D721Med (cell line): ENCODE results near the gene ANKRA2.

ENCODE experiments used
- DNase-seq: peaks from one replicate; pipeline ENCODE4 v3.0.0; 2011; ENCODE audit warnings: low spot score; ENCODE audit not compliant: insufficient read length
- FAIRE-seq: peaks from 2 replicates; lab custom pipeline; 2011; peaks lifted over from hg19 to GRCh38; lab: Jason Lieb, UNC
- CTCF ChIP-seq: IDR thresholded peaks from 2 replicates; pipeline ENCODE4 v1.5.1; 2012; ENCODE audit warnings: mild to moderate bottlenecking, control low read depth; ENCODE audit not compliant: insufficient read depth; ENCODE audit errors: missing control alignments

ANKRA2 gene

GRCh38 chr5:73550016-73550415 lies 15.4 kb downstream of the ANKRA2 start:
- DNase-seq (no peak), FAIRE-seq (no peak)
- no peak for TF ChIP-seq CTCF

GRCh38 chr5:73545403-73545779 lies 20.0 kb downstream of the ANKRA2 start:
- no peak for DNase-seq
- FAIRE-seq: no peak
- TF ChIP-seq CTCF: no peak

GRCh38 chr5:73544429-73545402 lies 20.7 kb downstream of the ANKRA2 start:
- no peak for TF ChIP-seq CTCF
- FAIRE-seq (no peak), DNase-seq (no peak)

GRCh38 chr5:73542020-73542419 lies 23.4 kb downstream of the ANKRA2 start:
- FAIRE-seq: no peak
- TF ChIP-seq CTCF: no peak
- no peak for DNase-seq

GRCh38 chr5:73540192-73540591 lies 25.2 kb downstream of the ANKRA2 start:
- DNase-seq (no peak), FAIRE-seq (no peak)
- TF ChIP-seq CTCF: no peak

- FAIRE-seq (no peak), DNase-seq (no peak)
- TF ChIP-seq CTCF: no peak
These were observed 25.7 kb downstream of the ANKRA2 start for GRCh38 chr5:73539730-73540129.

GRCh38 chr5:73534971-73535370 lies 30.5 kb downstream of the ANKRA2 start:
- FAIRE-seq (no peak), DNase-seq (no peak)
- no peak for TF ChIP-seq CTCF
